Measurements from ENCODE around the gene IGSF9B.

GRCh38 chr11:133966921-133967598, 10.3 kb upstream of the IGSF9B start:
- TF ChIP-seq CTCF (conservative IDR thresholded peaks at IDR 0.05 in 1 of 2, IDR thresholded peaks at IDR 0.05 in 1 of 2; ENCODE audit: extremely low read depth in 1 of 2, insufficient read depth in 1 of 2, low read depth in 1 of 2, low read length in 2 of 2), result peak; percentile 15 to 47
- no peak for TF ChIP-seq EZH2 (IDR thresholded peaks at IDR 0.05; ENCODE audit: borderline replicate concordance, low read length)

All from mammary epithelial cell (primary cell).